IMR-90 (cell line): Measurements from ENCODE around the gene SVEP1. TPM values are rescaled to one million over a fixed set of nuclear protein-coding genes. Genes with fewer than 3 reads are reported as not detected.

Experiments
- ATAC-seq: fragments of 200-7000 bp; cut with Tn5 transposase; 2 replicates; pipeline ENCODE4 v1.9.1; 2020; ENCODE audit warnings: low read depth, mild to moderate bottlenecking, moderate library complexity
- BruUV-seq: library from RNA; stranded (reverse); fragments of 400-500 nt; replicated peaks from 2 replicates; lab custom pipeline; 2021; lab: Mats Ljungman, UMichigan
- CTCF ChIA-PET: fragments of 300-600 bp; formaldehyde crosslinking; extraction: SDS; loops from one replicate; lab custom pipeline; 2021; ENCODE audit warnings: antibody characterized with exemption; lab: Yijun Ruan, JAX
- POLR2A ChIA-PET: fragments of 300-600 bp; sonication (Branson Sonifier 250); formaldehyde crosslinking; loops from one replicate; lab custom pipeline; 2022; ENCODE audit warnings: antibody characterized with exemption; ENCODE audit not compliant: unreplicated experiment; lab: Charles Lee
- DNase-seq: peaks from one replicate; pipeline ENCODE4 v3.0.0; 2013
- H2AFZ ChIP-seq: replicated peaks from 2 replicates; pipeline ENCODE3; 2013; ENCODE audit warnings: low read length, mild to moderate bottlenecking; ENCODE audit not compliant: poor library complexity
- H2AK5ac ChIP-seq: 2 replicates; pipeline ENCODE4 v1.6.1; 2013; ENCODE audit warnings: low read depth, low read length, inconsistent platforms
- H2AK9ac ChIP-seq: replicated peaks from 2 replicates; pipeline ENCODE3; 2013; ENCODE audit warnings: mild to moderate bottlenecking, low read depth, low read length, moderate library complexity; ENCODE audit not compliant: poor library complexity
- H2BK120ac ChIP-seq: 2 replicates; pipeline ENCODE4 v1.6.1; 2013; ENCODE audit warnings: low read depth, low read length, inconsistent platforms
- H2BK15ac ChIP-seq: 3 replicates; pipeline ENCODE4 v1.6.1; 2013; ENCODE audit warnings: low read depth, low read length, inconsistent platforms
- H2BK20ac ChIP-seq: 2 replicates; pipeline ENCODE4 v1.6.1; 2013; ENCODE audit warnings: low read depth, mild to moderate bottlenecking, inconsistent platforms, low read length, moderate library complexity
- H2BK5ac ChIP-seq: 2 replicates; pipeline ENCODE4 v1.6.1; 2013; ENCODE audit warnings: mild to moderate bottlenecking, low read depth, low read length, inconsistent platforms; ENCODE audit not compliant: poor library complexity, severe bottlenecking
- H3K14ac ChIP-seq: replicated peaks from 2 replicates; pipeline ENCODE4 v1.6.1; 2013; ENCODE audit warnings: low read depth, low read length, inconsistent platforms
- H3K18ac ChIP-seq: 2 replicates; pipeline ENCODE4 v1.6.1; 2013; ENCODE audit warnings: low read depth, low read length, control low read depth
- H3K23ac ChIP-seq: 2 replicates; pipeline ENCODE4 v1.6.1; 2013; ENCODE audit warnings: low read depth, low read length, inconsistent platforms
- H3K27ac ChIP-seq: 2 replicates; pipeline ENCODE4 v1.5.1; 2013; ENCODE audit warnings: mild to moderate bottlenecking, control low read depth, low read length; ENCODE audit not compliant: insufficient read depth
- H3K27me3 ChIP-seq: 2 replicates; pipeline ENCODE4 v1.6.1; 2013; ENCODE audit warnings: low read length; ENCODE audit not compliant: control insufficient read depth, insufficient read depth
- H3K36me3 ChIP-seq: 2 replicates; pipeline ENCODE4 v1.6.1; 2013; ENCODE audit warnings: low read length, mixed read lengths; ENCODE audit not compliant: control insufficient read depth, insufficient read depth
- H3K4ac ChIP-seq: 2 replicates; pipeline ENCODE4 v1.6.1; 2013; ENCODE audit warnings: low read depth, low read length, inconsistent platforms
- H3K4me1 ChIP-seq: 2 replicates; pipeline ENCODE4 v1.6.1; 2013; ENCODE audit warnings: low read length, mixed read lengths; ENCODE audit not compliant: control insufficient read depth, insufficient read depth
- H3K4me2 ChIP-seq: 2 replicates; pipeline ENCODE4 v1.6.1; 2013; ENCODE audit warnings: low read depth, mild to moderate bottlenecking, control low read depth, low read length, moderate library complexity
- H3K4me3 ChIP-seq: 2 replicates; pipeline ENCODE4 v1.5.1; 2013; ENCODE audit warnings: low read depth, mild to moderate bottlenecking, control low read depth, low read length, moderate library complexity; ENCODE audit not compliant: insufficient read depth
- H3K56ac ChIP-seq: 2 replicates; pipeline ENCODE4 v1.6.1; 2013; ENCODE audit warnings: low read length, inconsistent platforms; ENCODE audit not compliant: insufficient read depth; ENCODE audit errors: extremely low read depth
- H3K79me1 ChIP-seq, 2 experiments: 2 replicates each; pipeline ENCODE4 v1.6.1; 2013; ENCODE audit warnings: low read length in 2 of 2, inconsistent platforms in 1 of 2, low read depth in 1 of 2
- H3K9ac ChIP-seq: 2 replicates; pipeline ENCODE4 v1.6.1; 2013; ENCODE audit warnings: low read depth, low read length, control low read depth
- H3K9me1 ChIP-seq: 2 replicates; pipeline ENCODE4 v1.6.1; 2013; ENCODE audit warnings: low read length, inconsistent platforms; ENCODE audit not compliant: insufficient read depth
- H3K9me3 ChIP-seq: 2 replicates; pipeline ENCODE4 v1.6.1; 2013; ENCODE audit warnings: low read length; ENCODE audit not compliant: control insufficient read depth, insufficient read depth
- H4K20me1 ChIP-seq: 2 replicates; pipeline ENCODE4 v1.6.1; 2013; ENCODE audit warnings: low read length, inconsistent platforms; ENCODE audit not compliant: insufficient read depth
- H4K5ac ChIP-seq: 2 replicates; pipeline ENCODE4 v1.6.1; 2013; ENCODE audit warnings: mild to moderate bottlenecking, low read depth, low read length, control low read depth
- H4K8ac ChIP-seq, 2 experiments: 2 replicates each; pipeline ENCODE4 v1.6.1; 2013; ENCODE audit warnings: low read depth in 2 of 2, low read length in 2 of 2, control low read depth in 1 of 2, inconsistent platforms in 1 of 2
- H4K91ac ChIP-seq: 2 replicates; pipeline ENCODE4 v1.6.1; 2013; ENCODE audit warnings: low read depth, low read length, inconsistent platforms; ENCODE audit not compliant: insufficient read depth
- BHLHE40 ChIP-seq: fragments of 150-350 bp; IDR thresholded peaks from 2 replicates; pipeline ENCODE4 v1.6.1; 2016; ENCODE audit warnings: mild to moderate bottlenecking, low read depth, low read length
- CEBPB ChIP-seq: IDR thresholded peaks from 2 replicates; pipeline ENCODE4 v1.6.1; 2012; ENCODE audit warnings: low read depth, low read length, improper control_type of control experiment
- CHD1 ChIP-seq: IDR thresholded peaks from 2 replicates; pipeline ENCODE4 v1.6.1; 2012; ENCODE audit warnings: low read depth, low read length, improper control_type of control experiment
- CTCF ChIP-seq: conservative IDR thresholded peaks from 2 replicates; pipeline ENCODE4 v1.5.1; 2012; ENCODE audit warnings: mild to moderate bottlenecking, low read depth, low read length, improper control_type of control experiment
- ELK1 ChIP-seq: fragments of 150-350 bp; IDR thresholded peaks from 2 replicates; pipeline ENCODE4 v1.6.1; 2016; ENCODE audit warnings: low read depth, mild to moderate bottlenecking, low read length, moderate library complexity, borderline replicate concordance
- FOS ChIP-seq: fragments of 150-350 bp; IDR thresholded peaks from 2 replicates; pipeline ENCODE4 v1.6.1; 2016; ENCODE audit warnings: low read depth, low read length
- MAFK ChIP-seq: IDR thresholded peaks from 2 replicates; pipeline ENCODE4 v1.6.1; 2012; ENCODE audit warnings: low read depth, low read length, improper control_type of control experiment
- MAZ ChIP-seq: IDR thresholded peaks from 2 replicates; pipeline ENCODE4 v1.6.1; 2012; ENCODE audit warnings: low read depth, mild to moderate bottlenecking, low read length, improper control_type of control experiment, moderate library complexity, borderline replicate concordance
- MXI1 ChIP-seq: IDR thresholded peaks from 2 replicates; pipeline ENCODE4 v1.6.1; 2012; ENCODE audit warnings: low read depth, mild to moderate bottlenecking, low read length, moderate library complexity, borderline replicate concordance
- NFE2L2 ChIP-seq: fragments of 150-350 bp; IDR thresholded peaks from 2 replicates; pipeline ENCODE4 v1.6.1; 2016; ENCODE audit warnings: low read depth, mild to moderate bottlenecking, low read length
- POLR2A ChIP-seq: IDR thresholded peaks from 2 replicates; pipeline ENCODE4 v1.6.1; 2012; ENCODE audit warnings: mild to moderate bottlenecking, low read depth, low read length
- RAD21 ChIP-seq: IDR thresholded peaks from 2 replicates; pipeline ENCODE4 v1.6.1; 2012; ENCODE audit warnings: low read length, improper control_type of control experiment
- RCOR1 ChIP-seq: IDR thresholded peaks from 2 replicates; pipeline ENCODE4 v1.6.1; 2012; ENCODE audit warnings: mild to moderate bottlenecking, low read length, improper control_type of control experiment; ENCODE audit not compliant: insufficient replicate concordance
- RFX5 ChIP-seq: IDR thresholded peaks from 2 replicates; pipeline ENCODE4 v1.8.0; 2012; ENCODE audit warnings: low read depth, mild to moderate bottlenecking, low read length, moderate library complexity
- SMC3 ChIP-seq: fragments of 150-350 bp; IDR thresholded peaks from 2 replicates; pipeline ENCODE4 v1.6.1; 2016; ENCODE audit warnings: low read depth, mild to moderate bottlenecking, antibody characterized with exemption, low read length, moderate library complexity
- USF2 ChIP-seq: fragments of 150-350 bp; IDR thresholded peaks from 2 replicates; pipeline ENCODE4 v1.6.1; 2017; ENCODE audit warnings: mild to moderate bottlenecking, antibody characterized with exemption, low read length, low read depth
- WGBS, 2 experiments: methylation state at CpG; one replicate each; pipeline versions ENCODE4 v1.1.5 to v1.1.7; 2013; ENCODE audit warnings: missing lambda C conversion rate in 2 of 2; ENCODE audit not compliant: insufficient read length in 1 of 2; ENCODE audit errors: extremely low coverage in 2 of 2; 5-methylcytosine and 5-hydroxymethylcytosine counted together
- dilution Hi-C: fragments of 300-500 bp; cut with HindIII; formaldehyde crosslinking; loops from one replicate; pipeline ENCODE4 v1.14.3; 2018; ENCODE audit warnings: low sequenced_read_pairs; ENCODE audit not compliant: unreplicated experiment
- in situ Hi-C: fragments of 300-500 bp; cut with MboI; formaldehyde crosslinking; loops from 3 replicates; pipeline ENCODE4 v1.14.3; 2019; ENCODE audit warnings: low sequenced_read_pairs, inconsistent platforms, mixed read lengths
- intact Hi-C: fragments of 100-400 bp; cut with micrococcal nuclease; formaldehyde crosslinking; loops from 2 replicates; pipeline ENCODE4 v1.10.0; 2022
- polyA plus RNA-seq, 3 experiments: library from polyadenylated mRNA; depleted of rRNA; stranded (reverse); fragments of >200 nt; gene quantifications; 2 replicates each; pipeline ENCODE4 v1.2.3, GENCODE V29; 2012; ENCODE audit warnings: low replicate concordance in 1 of 3
- total RNA-seq: library from RNA; depleted of rRNA; stranded (reverse); fragments of >200 nt; gene quantifications from 2 replicates; pipeline ENCODE4 v1.2.3, GENCODE V29; 2012

SVEP1 gene
- total and polyA plus RNA-seq, 2 of the 4 experiments (the other 2 are of a cell fraction) = 4.8 to 16.7 TPM

DNA sequence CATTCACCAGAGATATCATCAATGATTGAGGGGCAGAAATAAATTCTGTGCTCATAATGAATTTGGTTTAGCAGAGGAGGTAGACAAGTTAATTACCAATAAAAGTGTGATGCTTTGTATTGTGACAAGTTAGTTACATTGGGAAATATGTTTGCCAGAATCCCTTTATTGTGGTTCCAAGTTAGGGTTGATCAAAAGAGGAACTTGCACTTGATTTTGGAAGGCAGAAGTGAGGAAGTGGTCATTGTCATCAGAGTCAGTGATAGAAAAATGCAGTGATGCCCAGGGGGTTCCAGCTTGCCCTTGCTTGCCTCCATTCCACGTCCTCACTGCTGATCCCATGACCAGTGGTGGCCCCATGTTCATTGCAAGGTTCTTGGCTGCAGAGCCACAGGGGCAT is 69.7 kb downstream of the SVEP1 start:
- no TSS peak for BruUV-seq
- ATAC-seq = no peak
- no peak overlapping the region for H2AK9ac ChIP-seq

More for the DNA sequence above, 69.7 kb downstream of the SVEP1 start:
- Histone ChIP-seq H2AFZ (no peak overlapping the region), H3K4me3 (no peak overlapping the region), H3K9me1 (no peaks in the 10 kb centered on the region), H2BK20ac (no peak overlapping the region), H4K8ac (no peak overlapping the region), H2BK15ac (no peak overlapping the region), H3K79me1 (no peaks in the 10 kb centered on the region), H3K27me3 (no peaks in the 10 kb centered on the region), H2BK120ac (no peak overlapping the region), H3K4ac (no peak overlapping the region), H2AK5ac (no peak overlapping the region), H3K18ac (no peak overlapping the region), H2BK5ac (no peak overlapping the region), H4K5ac (no peak overlapping the region), H3K4me2 (no peak overlapping the region), H3K56ac (no peak overlapping the region), H3K4me1 (no peaks in the 10 kb centered on the region), H4K20me1 (no peaks in the 10 kb centered on the region), H3K23ac (no peak overlapping the region), H3K9me3 (no peaks in the 10 kb centered on the region), H3K14ac (no peak overlapping the region), H3K27ac (no peak overlapping the region), H3K9ac (no peak overlapping the region), H3K36me3 (peaks cover 26% of the 10 kb centered on the region), H4K91ac (no peak overlapping the region)
- TF ChIP-seq MAZ = no peak
- TF ChIP-seq CEBPB = no peak
- TF ChIP-seq POLR2A = no peak
- no peak for TF ChIP-seq MXI1
- TF ChIP-seq ELK1 = no peak
- TF ChIP-seq USF2 = no peak
- no peak for TF ChIP-seq FOS
- no peak for TF ChIP-seq MAFK
- no peak for TF ChIP-seq BHLHE40
- no peak for TF ChIP-seq RCOR1
- TF ChIP-seq CTCF = no peak
- TF ChIP-seq RAD21 = no peak
- TF ChIP-seq NFE2L2 = no peak
- no peak for TF ChIP-seq CHD1
- TF ChIP-seq SMC3 = no peak
- no peak for TF ChIP-seq RFX5
- CTCF ChIA-PET = interaction anchor here (0.6 kb wide), 1 partner anchor 1339 kb away, joined by 3 read pairs; no protein-coding TSS in a partner anchor
- WGBS, 2 experiments = 71% methylated on average over 1 of the region's 1 CpG; no CpG with 5 or more reads in 1 of the 2 experiments
- POLR2A ChIA-PET = no interaction called here
- DNase-seq = no peak
- in situ Hi-C loops (no loop called here), intact Hi-C loops (no loop called here), dilution Hi-C loops (no loop called here)
